Mammary epithelial cell (primary cell): ENCODE data around the gene KCNH1.

Experiments
- CTCF ChIP-seq, 2 donors: IDR thresholded peaks in 1 of 2; conservative IDR thresholded peaks in 1 of 2; 2 replicates each; pipeline ENCODE4 v1.5.1; 2011 to 2012; ENCODE audit warnings: inconsistent platforms in 2 of 2, low read length in 2 of 2, mild to moderate bottlenecking in 2 of 2, control low read depth in 1 of 2, low read depth in 1 of 2; ENCODE audit not compliant: insufficient read depth in 1 of 2; ENCODE audit errors: extremely low read depth in 1 of 2
- EZH2 ChIP-seq: IDR thresholded peaks from 2 replicates; pipeline ENCODE4 v1.6.1; 2012; ENCODE audit warnings: low read length, inconsistent platforms, borderline replicate concordance

- TF ChIP-seq CTCF (conservative IDR thresholded peaks at IDR 0.05 in 1 of 2, IDR thresholded peaks at IDR 0.05 in 1 of 2; ENCODE audit: extremely low read depth in 1 of 2, insufficient read depth in 1 of 2, low read depth in 1 of 2, low read length in 2 of 2) (no peak), EZH2 (no peak)
Measured at GRCh38 chr1:211155040-211155439, 21.1 kb upstream of the KCNH1 start.
